GM13976 (cell line): ENCODE data around the gene ARFGEF3.

Source experiments
- DNase-seq: peaks from one replicate; pipeline ENCODE4 v3.0.0; 2012; ENCODE audit warnings: low spot score
- CTCF ChIP-seq: IDR thresholded peaks from 2 replicates; pipeline ENCODE4 v1.5.1; 2012; ENCODE audit warnings: borderline replicate concordance, mild to moderate bottlenecking; ENCODE audit not compliant: insufficient read depth; ENCODE audit errors: extremely low read depth, missing control alignments, control extremely low read depth
- in situ Hi-C: fragments of 300-500 bp; cut with MboI; formaldehyde crosslinking; loops from one replicate; pipeline ENCODE4 v1.12.0; 2022; ENCODE audit warnings: low sequenced_read_pairs, mixed read lengths, inconsistent platforms; ENCODE audit not compliant: unreplicated experiment

Gene ARFGEF3

GRCh38 chr6:138255443-138255842 is 93.7 kb downstream of the ARFGEF3 start:
- in situ Hi-C loops = no loop called here
- DNase-seq = no peak

GRCh38 chr6:138257638-138258040 is 95.9 kb downstream of the ARFGEF3 start:
- DNase-seq = no peak
- in situ Hi-C loops = no loop called here
- no peak for TF ChIP-seq CTCF

More at GRCh38 chr6:138255443-138255842, 93.7 kb downstream of the ARFGEF3 start:
- TF ChIP-seq CTCF = no peak

DNA sequence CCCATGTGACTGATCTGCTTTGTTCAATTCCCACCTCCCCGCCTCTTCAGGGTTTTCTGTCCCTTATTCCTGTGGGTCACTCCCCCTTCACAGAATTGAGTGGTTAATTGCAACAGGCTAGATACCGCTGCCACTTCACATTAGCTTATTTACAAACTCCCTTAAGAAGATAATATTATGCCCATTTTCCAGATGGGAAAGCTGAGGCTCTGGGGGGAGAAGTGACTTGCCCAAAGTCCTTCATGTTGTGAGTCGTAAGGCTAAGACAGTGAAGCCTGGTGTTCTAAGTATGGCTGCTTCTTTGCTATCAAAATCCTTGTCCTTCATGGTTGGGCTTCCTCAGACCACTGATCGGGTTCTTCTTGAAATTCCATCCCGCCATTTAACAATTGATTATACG is 96.5 kb downstream of the ARFGEF3 start:
- in situ Hi-C loops = no loop called here
- TF ChIP-seq CTCF = no peak
- no peak for DNase-seq

DNA sequence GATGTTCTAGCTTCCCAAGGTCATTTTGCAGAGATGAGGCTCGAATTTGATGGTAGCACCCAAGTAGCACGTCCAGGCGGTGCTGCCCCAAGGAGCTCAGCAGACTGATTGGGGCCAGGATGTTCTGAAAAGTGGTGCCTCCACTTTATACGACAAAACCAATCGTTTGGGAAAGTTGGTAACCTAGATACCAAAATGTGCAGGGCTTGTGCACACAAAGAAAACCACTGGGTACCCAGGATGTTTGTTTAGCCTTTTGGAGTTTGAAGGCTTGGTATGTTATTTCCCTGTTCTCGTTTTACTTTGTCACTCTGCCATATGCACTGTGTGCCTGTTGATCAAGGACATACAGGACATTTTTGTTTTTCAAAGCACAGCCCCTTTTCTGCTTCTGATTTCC is 97.3 kb downstream of the ARFGEF3 start:
- no peak for DNase-seq
- in situ Hi-C loops = no loop called here
- TF ChIP-seq CTCF = no peak

GRCh38 chr6:138261116-138261780 is 99.5 kb downstream of the ARFGEF3 start:
- in situ Hi-C loops = no loop called here
- DNase-seq = no peak
- TF ChIP-seq CTCF = no peak

GRCh38 chr6:138263963-138264362 is 102.2 kb downstream of the ARFGEF3 start:
- DNase-seq = no peak
- in situ Hi-C loops = no loop called here
- no peak for TF ChIP-seq CTCF
